Stimulated activated naive CD8-positive, alpha-beta T cell treated with anti-CD3 and anti-CD28 coated beads, Interleukin-15, Interleukin-2, amounts not matched to agents 100 ng/mL and 50 ng/mL, for 24 hours (primary cell): ENCODE results near the gene DIO3.

Source experiments
- H3K27ac Mint-ChIP-seq: one replicate; pipeline ENCODE4 v1.8.0; 2021; ENCODE audit warnings: mild to moderate bottlenecking, mixed read lengths
- H3K27me3 Mint-ChIP-seq: one replicate; pipeline ENCODE4 v1.8.0; 2021; ENCODE audit warnings: mixed read lengths
- H3K36me3 Mint-ChIP-seq: one replicate; pipeline ENCODE4 v1.8.0; 2021; ENCODE audit warnings: low read depth, mixed read lengths
- H3K4me1 Mint-ChIP-seq: one replicate; pipeline ENCODE4 v1.8.0; 2021; ENCODE audit warnings: low read depth, mixed read lengths
- H3K4me3 Mint-ChIP-seq: one replicate; pipeline ENCODE4 v1.8.0; 2021; ENCODE audit warnings: mild to moderate bottlenecking, mixed read lengths
- H3K9me3 Mint-ChIP-seq: one replicate; pipeline ENCODE4 v1.8.0; 2021; ENCODE audit warnings: mixed read lengths

DIO3 gene

GRCh38 chr14:101591121-101591520, 29.8 kb downstream of the DIO3 start:
- Mint-ChIP-seq H3K4me1 (peaks cover 9% of the 10 kb centered on the region), H3K4me3 (no peak overlapping the region)

GRCh38 chr14:101591582-101591981, 30.3 kb downstream of the DIO3 start:
- peaks cover 14% of the 10 kb centered on the region for H3K4me1 Mint-ChIP-seq
- H3K4me3 Mint-ChIP-seq: no peak overlapping the region
- H3K36me3 Mint-ChIP-seq: peaks cover 6% of the 10 kb centered on the region
- peaks cover 3% of the 10 kb centered on the region for H3K9me3 Mint-ChIP-seq
- H3K27me3 Mint-ChIP-seq: no peaks in the 10 kb centered on the region
- H3K27ac Mint-ChIP-seq: no peak overlapping the region

More at GRCh38 chr14:101591121-101591520, 29.8 kb downstream of the DIO3 start:
- H3K36me3 Mint-ChIP-seq: peaks cover 4% of the 10 kb centered on the region
- no peaks in the 10 kb centered on the region for H3K27me3 Mint-ChIP-seq
- H3K27ac Mint-ChIP-seq: no peak overlapping the region
- peaks cover 3% of the 10 kb centered on the region for H3K9me3 Mint-ChIP-seq

DNA sequence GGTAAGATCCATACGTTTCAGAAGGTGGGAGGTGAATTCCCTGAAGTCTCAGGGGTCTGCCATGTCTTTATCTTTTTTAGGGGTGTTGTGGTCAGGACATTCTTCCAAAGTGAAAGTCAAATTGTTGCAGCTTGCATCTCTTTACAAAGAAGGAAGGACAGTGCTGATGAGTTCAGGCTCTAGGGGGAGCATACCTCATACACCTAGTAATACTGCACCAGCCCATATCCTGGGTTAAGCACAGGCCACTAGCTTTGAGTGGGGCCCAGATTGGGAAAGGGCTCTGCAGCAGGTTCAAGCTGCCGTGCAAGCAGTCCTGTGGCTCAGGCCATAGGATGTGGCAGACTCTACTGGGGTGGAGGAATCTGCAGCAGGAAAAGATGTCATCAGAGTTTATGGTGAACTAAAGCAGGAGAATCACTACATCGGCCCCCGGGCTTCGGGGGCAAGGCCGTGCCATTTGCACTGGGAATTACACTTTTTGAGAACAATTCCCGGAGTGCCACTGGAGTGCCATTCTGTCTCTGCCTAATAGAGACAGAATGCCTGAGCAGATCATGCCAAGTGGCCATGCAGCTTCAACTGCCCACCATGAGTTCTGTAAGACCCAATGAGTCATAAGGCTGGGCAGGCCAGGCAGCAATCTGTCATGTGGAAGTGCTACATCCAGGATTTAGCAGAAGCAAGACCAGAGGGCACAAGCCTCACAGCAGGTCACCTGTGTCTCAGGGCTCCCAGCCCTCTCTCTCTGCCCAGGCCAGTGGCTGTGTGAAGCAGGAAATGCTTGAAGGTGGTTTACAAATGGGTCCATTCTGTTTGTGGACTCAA, 32.3 kb downstream of the DIO3 start:
- peaks cover 10% of the 10 kb centered on the region for H3K9me3 Mint-ChIP-seq
- H3K27ac Mint-ChIP-seq: no peak overlapping the region
- no peaks in the 10 kb centered on the region for H3K27me3 Mint-ChIP-seq
- no peak overlapping the region for H3K4me3 Mint-ChIP-seq
- peaks cover 30% of the 10 kb centered on the region for H3K4me1 Mint-ChIP-seq
- peaks cover 9% of the 10 kb centered on the region for H3K36me3 Mint-ChIP-seq

DNA sequence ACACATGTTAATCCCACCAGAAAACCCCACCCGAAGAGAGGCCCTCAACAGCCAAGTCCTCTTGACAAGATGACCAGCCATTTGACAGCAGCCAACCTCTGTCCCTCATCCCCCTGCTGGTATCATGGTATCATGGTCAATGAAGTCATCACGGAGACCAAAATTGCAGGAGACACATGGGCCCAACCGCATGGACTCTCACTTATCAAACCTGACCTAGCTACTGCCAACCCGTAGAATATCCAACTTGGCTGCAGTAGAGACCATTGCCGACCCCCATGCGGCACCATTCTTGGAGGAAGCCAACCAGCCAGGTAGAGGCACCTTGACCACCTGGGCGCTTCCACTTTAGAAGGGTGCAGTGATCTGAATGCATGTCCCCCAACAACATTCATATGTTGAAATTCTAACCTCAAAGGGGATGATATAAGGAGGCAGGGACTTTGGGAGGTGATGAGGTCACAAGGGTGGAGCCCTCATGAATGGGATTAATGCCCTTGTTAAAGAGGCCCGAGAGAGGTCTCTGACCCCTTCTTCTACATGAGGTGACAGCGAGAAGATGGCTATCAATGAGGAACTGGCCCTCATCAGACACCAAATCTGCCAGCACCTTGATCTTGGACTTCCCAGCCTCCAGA, 33.3 kb downstream of the DIO3 start:
- H3K27me3 Mint-ChIP-seq: no peaks in the 10 kb centered on the region
- H3K9me3 Mint-ChIP-seq: peaks cover 10% of the 10 kb centered on the region
- H3K4me3 Mint-ChIP-seq: no peak overlapping the region
- peaks cover 34% of the 10 kb centered on the region for H3K4me1 Mint-ChIP-seq
- no peak overlapping the region for H3K27ac Mint-ChIP-seq
- peaks cover 9% of the 10 kb centered on the region for H3K36me3 Mint-ChIP-seq

GRCh38 chr14:101595349-101595748, 34.1 kb downstream of the DIO3 start:
- Mint-ChIP-seq H3K4me3 (no peak overlapping the region), H3K36me3 (peaks cover 9% of the 10 kb centered on the region), H3K27me3 (no peaks in the 10 kb centered on the region), H3K4me1 (peaks cover 34% of the 10 kb centered on the region), H3K9me3 (peaks cover 10% of the 10 kb centered on the region), H3K27ac (peak overlapping the region; percentile 36)

DNA sequence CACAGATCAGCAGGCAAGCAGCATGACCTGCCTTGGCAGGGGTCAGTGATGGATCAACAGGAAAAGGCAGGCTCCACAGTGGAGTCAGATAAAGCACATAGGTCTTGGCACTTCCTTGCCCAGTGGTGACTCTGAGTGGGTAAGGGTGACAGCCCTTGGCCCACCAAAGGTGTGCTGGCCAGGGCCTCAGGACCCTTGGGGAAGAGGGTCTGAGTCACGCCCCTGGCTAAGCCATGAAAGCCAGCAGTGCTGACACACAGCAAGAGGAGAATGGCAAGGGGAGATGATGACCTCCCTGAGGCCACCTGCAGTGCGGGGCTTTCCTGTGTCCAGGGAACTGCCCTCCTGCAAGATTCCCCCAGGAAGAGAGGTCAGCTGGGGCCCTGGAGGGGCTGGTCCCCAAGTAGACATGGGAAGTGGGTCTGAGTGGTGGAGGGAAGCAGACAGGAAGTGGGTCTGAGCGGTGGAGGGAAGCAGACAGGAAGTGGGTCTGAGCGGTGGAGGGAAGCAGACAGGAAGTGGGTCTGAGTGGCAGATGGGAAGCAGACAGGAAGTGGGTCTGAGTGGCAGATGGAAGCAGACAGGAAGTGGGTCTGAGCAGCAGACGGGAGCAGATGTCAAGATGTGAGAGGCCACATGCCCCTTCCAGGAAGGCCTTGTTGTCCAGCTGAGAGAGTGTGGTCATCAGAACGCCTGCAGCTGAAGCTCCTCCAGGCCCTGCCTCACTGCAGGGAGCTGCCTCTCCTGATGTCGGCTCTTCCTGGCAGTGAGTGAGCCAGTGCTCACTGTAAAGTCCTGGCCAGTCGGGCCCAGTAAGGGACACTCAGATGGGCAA, 34.8 kb downstream of the DIO3 start:
- peaks cover 34% of the 10 kb centered on the region for H3K4me1 Mint-ChIP-seq
- H3K27me3 Mint-ChIP-seq: no peaks in the 10 kb centered on the region
- H3K9me3 Mint-ChIP-seq: peaks cover 10% of the 10 kb centered on the region
- H3K36me3 Mint-ChIP-seq: peaks cover 9% of the 10 kb centered on the region
- H3K27ac Mint-ChIP-seq: peak overlapping the region; percentile 95
- H3K4me3 Mint-ChIP-seq: peak overlapping the region; percentile 20

- H3K9me3 Mint-ChIP-seq: peaks cover 10% of the 10 kb centered on the region
- H3K36me3 Mint-ChIP-seq: peaks cover 9% of the 10 kb centered on the region
- H3K4me1 Mint-ChIP-seq: peaks cover 34% of the 10 kb centered on the region
- H3K27me3 Mint-ChIP-seq: no peaks in the 10 kb centered on the region
- H3K4me3 Mint-ChIP-seq: no peak overlapping the region
- H3K27ac Mint-ChIP-seq: peak overlapping the region; percentile 95
Measured at GRCh38 chr14:101596742-101597141, 35.4 kb downstream of the DIO3 start.

DNA sequence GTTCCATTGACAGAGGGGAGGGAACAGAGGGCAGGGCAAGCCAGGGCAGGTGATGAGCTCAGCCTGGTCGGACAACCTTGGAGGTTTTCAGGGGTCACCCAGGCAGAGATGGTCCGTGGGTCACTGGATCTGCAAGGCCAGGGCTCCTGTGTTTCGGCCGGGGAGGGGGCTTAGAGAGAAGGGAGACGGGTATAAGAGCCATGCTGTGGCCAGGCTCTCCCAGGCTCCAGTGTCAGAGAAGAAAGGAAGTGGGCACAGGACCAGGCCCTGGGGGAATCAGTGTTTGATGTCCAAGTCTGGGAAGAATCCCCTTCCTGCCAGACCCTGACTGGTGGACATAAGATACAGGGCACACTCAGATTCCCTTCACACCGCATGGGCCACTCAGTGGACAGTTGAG, 36.9 kb downstream of the DIO3 start:
- Mint-ChIP-seq H3K27me3 (no peaks in the 10 kb centered on the region), H3K4me1 (peaks cover 34% of the 10 kb centered on the region), H3K4me3 (no peak overlapping the region), H3K36me3 (peaks cover 9% of the 10 kb centered on the region), H3K9me3 (peaks cover 10% of the 10 kb centered on the region), H3K27ac (no peak overlapping the region)

DNA sequence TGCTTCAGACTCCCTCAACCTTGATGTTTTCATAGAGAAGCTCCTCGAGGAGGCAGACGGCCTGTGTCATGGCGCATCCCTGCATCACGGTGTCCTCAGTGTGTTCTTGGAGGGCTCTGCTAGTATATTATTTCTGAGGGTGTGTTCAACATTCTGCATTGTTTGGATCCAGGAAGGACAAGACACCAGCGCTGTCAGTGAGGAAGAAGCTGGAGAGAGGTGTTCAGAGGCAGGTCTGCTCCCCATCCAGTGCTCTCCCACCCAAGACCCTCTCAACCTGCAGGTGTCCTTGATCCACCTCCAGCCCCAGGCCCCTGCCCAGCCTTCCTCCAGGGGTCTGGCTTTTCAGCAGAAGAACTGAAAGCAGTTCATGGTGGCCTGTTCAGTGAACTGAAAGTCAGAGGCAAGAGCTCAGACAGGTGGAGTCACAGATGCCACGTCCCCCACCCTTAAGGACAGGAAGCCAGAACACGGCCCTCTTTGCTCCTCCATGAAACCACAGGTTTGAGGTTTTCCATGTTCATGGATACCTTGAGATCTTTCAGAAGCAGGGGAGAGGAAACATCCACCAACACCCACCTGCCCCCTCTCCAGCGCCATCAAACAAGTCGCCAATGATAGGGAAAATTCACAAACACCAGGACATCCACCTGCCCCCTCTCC, 37.4 kb downstream of the DIO3 start:
- H3K4me3 Mint-ChIP-seq: no peak overlapping the region
- peaks cover 10% of the 10 kb centered on the region for H3K9me3 Mint-ChIP-seq
- peaks cover 34% of the 10 kb centered on the region for H3K4me1 Mint-ChIP-seq
- H3K27ac Mint-ChIP-seq: no peak overlapping the region
- peaks cover 9% of the 10 kb centered on the region for H3K36me3 Mint-ChIP-seq
- H3K27me3 Mint-ChIP-seq: no peaks in the 10 kb centered on the region

GRCh38 chr14:101599234-101599885, 38.1 kb downstream of the DIO3 start:
- Mint-ChIP-seq H3K36me3 (peaks cover 9% of the 10 kb centered on the region), H3K9me3 (peaks cover 10% of the 10 kb centered on the region), H3K4me3 (no peak overlapping the region), H3K27me3 (no peaks in the 10 kb centered on the region), H3K27ac (no peak overlapping the region), H3K4me1 (peaks cover 34% of the 10 kb centered on the region)

- H3K27me3 Mint-ChIP-seq: peaks cover 4% of the 10 kb centered on the region
- H3K9me3 Mint-ChIP-seq: peaks cover 10% of the 10 kb centered on the region
- peaks cover 31% of the 10 kb centered on the region for H3K4me1 Mint-ChIP-seq
- no peak overlapping the region for H3K4me3 Mint-ChIP-seq
- peaks cover 9% of the 10 kb centered on the region for H3K36me3 Mint-ChIP-seq
- no peak overlapping the region for H3K27ac Mint-ChIP-seq
Measured at GRCh38 chr14:101600336-101600890, 39.1 kb downstream of the DIO3 start.

- peaks cover 10% of the 10 kb centered on the region for H3K27me3 Mint-ChIP-seq
- no peak overlapping the region for H3K27ac Mint-ChIP-seq
- peaks cover 6% of the 10 kb centered on the region for H3K36me3 Mint-ChIP-seq
- no peak overlapping the region for H3K4me3 Mint-ChIP-seq
- peaks cover 7% of the 10 kb centered on the region for H3K9me3 Mint-ChIP-seq
- peaks cover 26% of the 10 kb centered on the region for H3K4me1 Mint-ChIP-seq
Measured at GRCh38 chr14:101600891-101601605, 39.8 kb downstream of the DIO3 start.

GRCh38 chr14:101601606-101602465, 40.5 kb downstream of the DIO3 start:
- Mint-ChIP-seq H3K27me3 (peaks cover 11% of the 10 kb centered on the region), H3K4me3 (no peak overlapping the region), H3K27ac (no peak overlapping the region)

More at GRCh38 chr14:101601606-101602465, 40.5 kb downstream of the DIO3 start:
- Mint-ChIP-seq H3K9me3 (peaks cover 7% of the 10 kb centered on the region), H3K36me3 (peaks cover 3% of the 10 kb centered on the region), H3K4me1 (peaks cover 18% of the 10 kb centered on the region)
